SK-N-SH (cell line): Measurements from ENCODE around the gene SH2B3. TPM values are rescaled to one million over a fixed set of nuclear protein-coding genes. Genes with fewer than 3 reads are reported as not detected.

Experiments
- CTCF ChIA-PET: fragments of 300-600, 350-600 bp; formaldehyde crosslinking; extraction: SDS; loops from one replicate; lab custom pipeline; 2021; lab: Yijun Ruan, JAX
- POLR2A ChIA-PET: fragments of 350-600 bp; sonication (Branson Sonifier 250); formaldehyde crosslinking; extraction: SDS; loops from one replicate; lab custom pipeline; 2020; ENCODE audit warnings: antibody characterized with exemption, inconsistent platforms; lab: Yijun Ruan, JAX
- DNase-seq: peaks from one replicate; pipeline ENCODE4 v3.0.0; 2012
- H2AFZ ChIP-seq: fragments of 200-600 bp; sonication (generic); 2 replicates; pipeline ENCODE4 v1.8.1; 2016; ENCODE audit warnings: antibody characterized with exemption, mild to moderate bottlenecking, low read depth
- H3F3A ChIP-seq: fragments of 200-600 bp; sonication (generic); replicated peaks from 2 replicates; pipeline ENCODE3; 2016; ENCODE audit warnings: antibody characterized with exemption, mild to moderate bottlenecking; ENCODE audit not compliant: insufficient read depth
- H3K27ac ChIP-seq, 2 experiments: fragments of 200-500 bp in 1 of 2; fragments of 200-600 bp in 1 of 2; sonication (Bioruptor generic) in 1 of 2; sonication (generic), shearing (Covaris generic) in 1 of 2; 2 replicates each; pipeline versions ENCODE4 v1.5.1 to v1.6.1; 2014 to 2016; ENCODE audit warnings: low read depth in 2 of 2, inconsistent platforms in 1 of 2, low read length in 1 of 2, mild to moderate bottlenecking in 1 of 2, mixed read lengths in 1 of 2
- H3K27me3 ChIP-seq: fragments of 200-600 bp; sonication (generic), shearing (Covaris generic); 2 replicates; pipeline ENCODE4 v1.6.1; 2016; ENCODE audit warnings: mixed run types; ENCODE audit not compliant: insufficient read depth
- H3K36me3 ChIP-seq, 2 experiments: fragments of 200-500 bp in 1 of 2; fragments of 200-600 bp in 1 of 2; sonication (Bioruptor generic) in 1 of 2; sonication (generic) in 1 of 2; replicated peaks in 1 of 2; 2 replicates each; pipeline versions ENCODE3 to v1.5.1; 2014 to 2016; ENCODE audit warnings: low read length in 1 of 2, mild to moderate bottlenecking in 1 of 2; ENCODE audit not compliant: insufficient read depth in 2 of 2, control insufficient read depth in 1 of 2
- H3K4me1 ChIP-seq, 2 experiments: fragments of 200-500 bp in 1 of 2; fragments of 200-600 bp in 1 of 2; sonication (Bioruptor generic) in 1 of 2; sonication (generic), shearing (Covaris generic) in 1 of 2; 2 replicates each; pipeline versions ENCODE4 v1.5.1 to v1.6.1; 2014 to 2016; ENCODE audit warnings: low read depth in 1 of 2, low read length in 1 of 2, mixed run types in 1 of 2; ENCODE audit not compliant: insufficient read depth in 2 of 2, control insufficient read depth in 1 of 2
- H3K4me2 ChIP-seq: fragments of 200-600 bp; sonication (generic), shearing (Covaris generic); 2 replicates; pipeline ENCODE4 v1.6.1; 2017; ENCODE audit warnings: mixed run types
- H3K4me3 ChIP-seq, 2 experiments: fragments of 200-500 bp in 1 of 2; fragments of 200-600 bp in 1 of 2; sonication (Bioruptor generic) in 1 of 2; sonication (generic), shearing (Covaris generic) in 1 of 2; 2 replicates each; pipeline versions ENCODE4 v1.5.1 to v1.8.1; 2014 to 2016; ENCODE audit warnings: low read depth in 2 of 2, inconsistent platforms in 1 of 2, low read length in 1 of 2, mild to moderate bottlenecking in 1 of 2, mixed read lengths in 1 of 2, moderate library complexity in 1 of 2
- H3K79me2 ChIP-seq: fragments of 200-600 bp; sonication (generic); 2 replicates; pipeline ENCODE4 v1.8.1; 2017; ENCODE audit warnings: mild to moderate bottlenecking; ENCODE audit not compliant: insufficient read depth
- H3K9ac ChIP-seq: fragments of 200-600 bp; sonication (generic); 2 replicates; pipeline ENCODE4 v1.6.1; 2017; ENCODE audit warnings: mixed run types
- H3K9me2 ChIP-seq: fragments of 200-600 bp; sonication (generic); 2 replicates; pipeline ENCODE4 v1.6.1; 2017; ENCODE audit warnings: mixed run types
- H3K9me3 ChIP-seq: fragments of 200-600 bp; sonication (generic); 2 replicates; pipeline ENCODE4 v1.6.1; 2017; ENCODE audit warnings: mixed run types, mild to moderate bottlenecking, moderate library complexity
- H4K20me1 ChIP-seq: fragments of 200-600 bp; sonication (generic); 2 replicates; pipeline ENCODE4 v1.6.1; 2017; ENCODE audit warnings: mild to moderate bottlenecking, mixed run types; ENCODE audit not compliant: insufficient read depth
- CHD2 ChIP-seq: fragments of 150-350 bp; IDR thresholded peaks from 2 replicates; pipeline ENCODE4 v1.6.1; 2018; ENCODE audit warnings: low read length; ENCODE audit not compliant: partially characterized antibody
- ELF1 ChIP-seq: IDR thresholded peaks from 2 replicates; pipeline ENCODE4 v1.4.0; 2012
- FOXM1 ChIP-seq: IDR thresholded peaks from 2 replicates; pipeline ENCODE4 v1.4.0; 2012; ENCODE audit warnings: low read depth, mild to moderate bottlenecking
- MXI1 ChIP-seq: IDR thresholded peaks from 2 replicates; pipeline ENCODE4 v1.6.1; 2012; ENCODE audit warnings: mild to moderate bottlenecking, low read depth, low read length, improper control_type of control experiment
- NFIC ChIP-seq: IDR thresholded peaks from 2 replicates; pipeline ENCODE4 v1.4.0; 2012; ENCODE audit warnings: borderline replicate concordance
- NRF1 ChIP-seq: IDR thresholded peaks from 2 replicates; pipeline ENCODE4 v1.6.1; 2012; ENCODE audit warnings: low read depth, mild to moderate bottlenecking, low read length
- RCOR1 ChIP-seq: fragments of 150-350 bp; IDR thresholded peaks from 2 replicates; pipeline ENCODE4 v1.6.1; 2017; ENCODE audit warnings: antibody characterized with exemption, low read length
- RFX5 ChIP-seq: IDR thresholded peaks from 2 replicates; pipeline ENCODE4 v1.6.1; 2012; ENCODE audit warnings: mild to moderate bottlenecking, improper control_type of control experiment, low read length
- SMC3 ChIP-seq: IDR thresholded peaks from 2 replicates; pipeline ENCODE4 v1.6.1; 2012; ENCODE audit warnings: low read depth, low read length, improper control_type of control experiment
- TEAD4 ChIP-seq: IDR thresholded peaks from 2 replicates; pipeline ENCODE4 v1.4.0; 2012; ENCODE audit warnings: mild to moderate bottlenecking, borderline replicate concordance; ENCODE audit not compliant: insufficient read depth
- WGBS: methylation state at CpG from one replicate; pipeline ENCODE4 v1.1.6; 2017; ENCODE audit warnings: low lambda C conversion rate; 5-methylcytosine and 5-hydroxymethylcytosine counted together
- polyA plus RNA-seq, 3 experiments: library from polyadenylated mRNA; depleted of rRNA; stranded (reverse); fragments of >200 nt; gene quantifications; 2 replicates each; pipeline ENCODE4 v1.2.3, GENCODE V29; 2012
- TF ChIP-seq, protein P1 (sequence below): IDR thresholded peaks from 2 replicates; pipeline ENCODE4 v1.4.0; 2012; ENCODE audit warnings: low read depth, borderline replicate concordance
- TF ChIP-seq, protein P2 (sequence below): IDR thresholded peaks from 2 replicates; pipeline ENCODE4; 2012
- TF ChIP-seq, protein P3 (sequence below): IDR thresholded peaks from 2 replicates; pipeline ENCODE4 v1.4.0; 2012; ENCODE audit warnings: low read depth
- TF ChIP-seq, protein P4 (sequence below): fragments of 150-350 bp; IDR thresholded peaks from 2 replicates; pipeline ENCODE4 v1.6.1; 2016; ENCODE audit warnings: mild to moderate bottlenecking, low read depth, low read length
- TF ChIP-seq, protein P5 (sequence below): IDR thresholded peaks from 2 replicates; pipeline ENCODE4 v1.6.1; 2012; ENCODE audit warnings: mild to moderate bottlenecking, low read depth, low read length, moderate library complexity
- TF ChIP-seq, protein P6 (sequence below): fragments of 200-600 bp; sonication (generic); IDR thresholded peaks from 2 replicates; pipeline ENCODE4 v1.6.1; 2017; ENCODE audit warnings: antibody characterized with exemption, mild to moderate bottlenecking, moderate library complexity

Gene SH2B3
- polyA plus RNA-seq, 1 of the 3 experiments (the other 2 are of a cell fraction), result 15.6 TPM

DNA sequence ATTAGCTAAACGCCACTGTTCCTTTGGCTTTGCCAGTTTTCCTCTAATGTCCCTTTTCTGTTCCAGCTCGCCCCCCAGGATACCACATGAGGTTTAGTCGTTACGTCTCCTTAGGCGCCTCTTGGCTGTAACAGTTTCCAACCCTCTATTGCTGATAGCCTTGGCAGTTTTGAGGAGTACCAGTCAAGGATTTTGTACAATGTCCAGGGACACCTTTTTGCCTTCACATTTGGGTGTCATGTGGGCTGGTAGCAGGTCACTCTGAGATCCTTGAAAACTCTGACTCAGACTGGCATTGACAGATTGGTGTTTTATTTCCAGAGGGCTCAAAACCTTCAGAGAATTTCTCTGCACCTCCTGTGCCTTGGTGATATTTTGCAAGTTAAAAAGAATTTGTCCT, 14.1 kb downstream of the SH2B3 start:
- ChIA-PET CTCF (interaction anchor here (2.9 kb wide), 1 partner anchor 23 kb away, joined by 10 read pairs; no protein-coding TSS in a partner anchor), POLR2A (no interaction called here)
- H3K9ac ChIP-seq, result no peak overlapping the region
- H3F3A ChIP-seq, result peaks cover 10% of the 10 kb centered on the region
- no peak overlapping the region for H3K4me2 ChIP-seq
- no peak overlapping the region for H3K4me3 ChIP-seq
- no peaks in the 10 kb centered on the region for H3K27me3 ChIP-seq
- no peaks in the 10 kb centered on the region for H3K9me2 ChIP-seq
- no peak overlapping the region for H3K27ac ChIP-seq
- peaks cover 100% of the 10 kb centered on the region for H3K79me2 ChIP-seq
- H3K9me3 ChIP-seq, result no peaks in the 10 kb centered on the region
- 92% methylated on average over 5 of the region's 5 CpGs for WGBS
- H3K4me1 ChIP-seq, result peaks cover 0 to 10% of the 10 kb centered on the region in 2 experiments; a peak in 1 of 4 replicates
- TF ChIP-seq MXI1 (no peak), ELF1 (no peak), RCOR1 (no peak), NRF1 (no peak), RFX5 (no peak), FOXM1 (no peak), CHD2 (no peak), TEAD4 (no peak), NFIC (no peak)
- TF ChIP-seq, protein P1, sequence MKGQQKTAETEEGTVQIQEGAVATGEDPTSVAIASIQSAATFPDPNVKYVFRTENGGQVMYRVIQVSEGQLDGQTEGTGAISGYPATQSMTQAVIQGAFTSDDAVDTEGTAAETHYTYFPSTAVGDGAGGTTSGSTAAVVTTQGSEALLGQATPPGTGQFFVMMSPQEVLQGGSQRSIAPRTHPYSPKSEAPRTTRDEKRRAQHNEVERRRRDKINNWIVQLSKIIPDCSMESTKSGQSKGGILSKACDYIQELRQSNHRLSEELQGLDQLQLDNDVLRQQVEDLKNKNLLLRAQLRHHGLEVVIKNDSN, result no peak
- TF ChIP-seq, protein P2, sequence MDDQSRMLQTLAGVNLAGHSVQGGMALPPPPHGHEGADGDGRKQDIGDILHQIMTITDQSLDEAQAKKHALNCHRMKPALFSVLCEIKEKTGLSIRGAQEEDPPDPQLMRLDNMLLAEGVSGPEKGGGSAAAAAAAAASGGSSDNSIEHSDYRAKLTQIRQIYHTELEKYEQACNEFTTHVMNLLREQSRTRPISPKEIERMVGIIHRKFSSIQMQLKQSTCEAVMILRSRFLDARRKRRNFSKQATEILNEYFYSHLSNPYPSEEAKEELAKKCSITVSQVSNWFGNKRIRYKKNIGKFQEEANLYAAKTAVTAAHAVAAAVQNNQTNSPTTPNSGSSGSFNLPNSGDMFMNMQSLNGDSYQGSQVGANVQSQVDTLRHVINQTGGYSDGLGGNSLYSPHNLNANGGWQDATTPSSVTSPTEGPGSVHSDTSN, result no peak
- TF ChIP-seq, protein P3, sequence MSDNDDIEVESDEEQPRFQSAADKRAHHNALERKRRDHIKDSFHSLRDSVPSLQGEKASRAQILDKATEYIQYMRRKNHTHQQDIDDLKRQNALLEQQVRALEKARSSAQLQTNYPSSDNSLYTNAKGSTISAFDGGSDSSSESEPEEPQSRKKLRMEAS, result no peak
- peaks cover 83% of the 10 kb centered on the region for H4K20me1 ChIP-seq
- no peak for DNase-seq
- H3K36me3 ChIP-seq, result peaks cover 3 to 44% of the 10 kb centered on the region in 2 experiments
- no peak overlapping the region for H2AFZ ChIP-seq

DNA sequence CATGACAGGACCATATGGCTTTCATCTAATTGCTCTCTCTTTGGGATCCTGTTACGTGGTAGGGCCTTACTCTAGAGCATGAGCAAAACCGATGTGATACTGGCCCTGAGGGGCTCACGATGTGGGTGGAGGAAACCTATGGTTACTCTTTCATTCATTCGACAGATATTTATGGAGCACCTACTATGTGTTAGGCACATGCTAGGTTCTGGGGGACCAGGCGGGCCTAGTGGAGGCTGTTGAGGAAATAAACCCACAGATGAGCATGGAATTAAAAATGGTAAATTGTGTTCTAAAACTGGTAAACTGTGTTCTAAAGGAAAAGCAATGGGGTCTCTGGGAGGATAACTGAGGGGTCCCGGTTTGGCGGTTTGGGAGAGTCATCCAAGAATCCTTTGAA, 14.8 kb downstream of the SH2B3 start:
- H3K36me3 ChIP-seq, result peaks cover 3 to 44% of the 10 kb centered on the region in 2 experiments
- WGBS, result 92% methylated on average over 7 of the region's 7 CpGs
- TF ChIP-seq, protein P1, result no peak
- TF ChIP-seq SMC3, result no peak
- TF ChIP-seq, protein P4, sequence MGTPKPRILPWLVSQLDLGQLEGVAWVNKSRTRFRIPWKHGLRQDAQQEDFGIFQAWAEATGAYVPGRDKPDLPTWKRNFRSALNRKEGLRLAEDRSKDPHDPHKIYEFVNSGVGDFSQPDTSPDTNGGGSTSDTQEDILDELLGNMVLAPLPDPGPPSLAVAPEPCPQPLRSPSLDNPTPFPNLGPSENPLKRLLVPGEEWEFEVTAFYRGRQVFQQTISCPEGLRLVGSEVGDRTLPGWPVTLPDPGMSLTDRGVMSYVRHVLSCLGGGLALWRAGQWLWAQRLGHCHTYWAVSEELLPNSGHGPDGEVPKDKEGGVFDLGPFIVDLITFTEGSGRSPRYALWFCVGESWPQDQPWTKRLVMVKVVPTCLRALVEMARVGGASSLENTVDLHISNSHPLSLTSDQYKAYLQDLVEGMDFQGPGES, result no peak
- TF ChIP-seq, protein P5, sequence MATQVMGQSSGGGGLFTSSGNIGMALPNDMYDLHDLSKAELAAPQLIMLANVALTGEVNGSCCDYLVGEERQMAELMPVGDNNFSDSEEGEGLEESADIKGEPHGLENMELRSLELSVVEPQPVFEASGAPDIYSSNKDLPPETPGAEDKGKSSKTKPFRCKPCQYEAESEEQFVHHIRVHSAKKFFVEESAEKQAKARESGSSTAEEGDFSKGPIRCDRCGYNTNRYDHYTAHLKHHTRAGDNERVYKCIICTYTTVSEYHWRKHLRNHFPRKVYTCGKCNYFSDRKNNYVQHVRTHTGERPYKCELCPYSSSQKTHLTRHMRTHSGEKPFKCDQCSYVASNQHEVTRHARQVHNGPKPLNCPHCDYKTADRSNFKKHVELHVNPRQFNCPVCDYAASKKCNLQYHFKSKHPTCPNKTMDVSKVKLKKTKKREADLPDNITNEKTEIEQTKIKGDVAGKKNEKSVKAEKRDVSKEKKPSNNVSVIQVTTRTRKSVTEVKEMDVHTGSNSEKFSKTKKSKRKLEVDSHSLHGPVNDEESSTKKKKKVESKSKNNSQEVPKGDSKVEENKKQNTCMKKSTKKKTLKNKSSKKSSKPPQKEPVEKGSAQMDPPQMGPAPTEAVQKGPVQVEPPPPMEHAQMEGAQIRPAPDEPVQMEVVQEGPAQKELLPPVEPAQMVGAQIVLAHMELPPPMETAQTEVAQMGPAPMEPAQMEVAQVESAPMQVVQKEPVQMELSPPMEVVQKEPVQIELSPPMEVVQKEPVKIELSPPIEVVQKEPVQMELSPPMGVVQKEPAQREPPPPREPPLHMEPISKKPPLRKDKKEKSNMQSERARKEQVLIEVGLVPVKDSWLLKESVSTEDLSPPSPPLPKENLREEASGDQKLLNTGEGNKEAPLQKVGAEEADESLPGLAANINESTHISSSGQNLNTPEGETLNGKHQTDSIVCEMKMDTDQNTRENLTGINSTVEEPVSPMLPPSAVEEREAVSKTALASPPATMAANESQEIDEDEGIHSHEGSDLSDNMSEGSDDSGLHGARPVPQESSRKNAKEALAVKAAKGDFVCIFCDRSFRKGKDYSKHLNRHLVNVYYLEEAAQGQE, result no peak
- no peak for TF ChIP-seq CHD2
- TF ChIP-seq, protein P6, sequence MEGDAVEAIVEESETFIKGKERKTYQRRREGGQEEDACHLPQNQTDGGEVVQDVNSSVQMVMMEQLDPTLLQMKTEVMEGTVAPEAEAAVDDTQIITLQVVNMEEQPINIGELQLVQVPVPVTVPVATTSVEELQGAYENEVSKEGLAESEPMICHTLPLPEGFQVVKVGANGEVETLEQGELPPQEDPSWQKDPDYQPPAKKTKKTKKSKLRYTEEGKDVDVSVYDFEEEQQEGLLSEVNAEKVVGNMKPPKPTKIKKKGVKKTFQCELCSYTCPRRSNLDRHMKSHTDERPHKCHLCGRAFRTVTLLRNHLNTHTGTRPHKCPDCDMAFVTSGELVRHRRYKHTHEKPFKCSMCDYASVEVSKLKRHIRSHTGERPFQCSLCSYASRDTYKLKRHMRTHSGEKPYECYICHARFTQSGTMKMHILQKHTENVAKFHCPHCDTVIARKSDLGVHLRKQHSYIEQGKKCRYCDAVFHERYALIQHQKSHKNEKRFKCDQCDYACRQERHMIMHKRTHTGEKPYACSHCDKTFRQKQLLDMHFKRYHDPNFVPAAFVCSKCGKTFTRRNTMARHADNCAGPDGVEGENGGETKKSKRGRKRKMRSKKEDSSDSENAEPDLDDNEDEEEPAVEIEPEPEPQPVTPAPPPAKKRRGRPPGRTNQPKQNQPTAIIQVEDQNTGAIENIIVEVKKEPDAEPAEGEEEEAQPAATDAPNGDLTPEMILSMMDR, result no peak
- TF ChIP-seq, protein P2, result no peak

More for the DNA sequence above, 14.8 kb downstream of the SH2B3 start:
- H4K20me1 ChIP-seq, result peaks cover 85% of the 10 kb centered on the region
- peaks cover 10% of the 10 kb centered on the region for H3F3A ChIP-seq
- POLR2A ChIA-PET, result no interaction called here
- no peak overlapping the region for H3K4me3 ChIP-seq
- DNase-seq, result no peak
- H3K27me3 ChIP-seq, result no peaks in the 10 kb centered on the region
- no peak overlapping the region for H2AFZ ChIP-seq
- H3K9me3 ChIP-seq, result no peaks in the 10 kb centered on the region
- CTCF ChIA-PET, result interaction anchor here (2.9 kb wide), 1 partner anchor 24 kb away, joined by 10 read pairs; no protein-coding TSS in a partner anchor
- no peak overlapping the region for H3K27ac ChIP-seq
- H3K79me2 ChIP-seq, result peaks cover 100% of the 10 kb centered on the region
- H3K4me2 ChIP-seq, result no peak overlapping the region
- H3K9me2 ChIP-seq, result no peaks in the 10 kb centered on the region
- no peak overlapping the region for H3K9ac ChIP-seq
- peaks cover 0 to 15% of the 10 kb centered on the region in 2 experiments; a peak in 1 of 4 replicates for H3K4me1 ChIP-seq
